RWPE2 (cell line): ENCODE measurements around the gene KLHL10.

ENCODE experiments used
- ATAC-seq: fragments of 200-7000 bp; cut with Tn5 transposase; 3 replicates; pipeline ENCODE4 v1.9.1; 2021; ENCODE audit warnings: low read depth
- DNase-seq: peaks from one replicate; pipeline ENCODE4 v3.0.0-alpha.2; 2020; ENCODE audit warnings: low spot score
- H3K27ac ChIP-seq: fragments of 450-650 bp; 2 replicates; pipeline ENCODE4 v1.5.1; 2017; ENCODE audit warnings: mild to moderate bottlenecking; ENCODE audit not compliant: poor library complexity, severe bottlenecking
- H3K27me3 ChIP-seq: fragments of 250-450 bp; sonication (Bioruptor Pico); 2 replicates; pipeline ENCODE4 v1.5.1; 2021; ENCODE audit warnings: mild to moderate bottlenecking, moderate library complexity; ENCODE audit not compliant: insufficient read depth, poor library complexity, severe bottlenecking
- H3K36me3 ChIP-seq: fragments of 250-450 bp; sonication (Bioruptor Pico); 2 replicates; pipeline ENCODE4 v1.5.1; 2020; ENCODE audit warnings: low read depth, mild to moderate bottlenecking, moderate library complexity
- H3K4me1 ChIP-seq: fragments of 250-450 bp; sonication (Bioruptor Pico); 2 replicates; pipeline ENCODE4 v1.5.1; 2021; ENCODE audit warnings: mild to moderate bottlenecking, moderate library complexity; ENCODE audit not compliant: insufficient read depth, poor library complexity, severe bottlenecking
- H3K4me3 ChIP-seq: fragments of 250-450 bp; sonication (Bioruptor Pico); 2 replicates; pipeline ENCODE4 v1.5.1; 2021; ENCODE audit warnings: mild to moderate bottlenecking, moderate library complexity; ENCODE audit not compliant: severe bottlenecking
- H3K9me3 ChIP-seq: fragments of 250-450 bp; sonication (Bioruptor Pico); 2 replicates; pipeline ENCODE4 v1.5.1; 2021; ENCODE audit warnings: mild to moderate bottlenecking, moderate library complexity; ENCODE audit not compliant: severe bottlenecking
- CTCF ChIP-seq: fragments of 450-650 bp; IDR thresholded peaks from one replicate; pipeline ENCODE4 v1.5.1; 2017; ENCODE audit warnings: mild to moderate bottlenecking, moderate library complexity; ENCODE audit not compliant: poor library complexity, severe bottlenecking

Gene KLHL10

GRCh38 chr17:41801374-41802271, 36.0 kb upstream of the KLHL10 start:
- Histone ChIP-seq H3K4me1 (peaks cover 18% of the 10 kb centered on the region), H3K27ac (peak overlapping the region; percentile 97), H3K9me3 (no peaks in the 10 kb centered on the region), H3K27me3 (no peaks in the 10 kb centered on the region), H3K4me3 (no peak overlapping the region), H3K36me3 (peaks cover 26% of the 10 kb centered on the region)
- ATAC-seq (peak; percentile 47), DNase-seq (no peak)
- peak; percentile 97 for TF ChIP-seq CTCF

- no peak for TF ChIP-seq CTCF
Observed at GRCh38 chr17:41803049-41804020, 34.3 kb upstream of the KLHL10 start.

GRCh38 chr17:41806685-41807445, 30.8 kb upstream of the KLHL10 start:
- H3K9me3 ChIP-seq = no peaks in the 10 kb centered on the region
- H3K36me3 ChIP-seq = peaks cover 48% of the 10 kb centered on the region
- H3K27ac ChIP-seq = no peak overlapping the region
- peaks cover 11% of the 10 kb centered on the region for H3K4me1 ChIP-seq
- TF ChIP-seq CTCF = no peak
- no peak for ATAC-seq
- no peak for DNase-seq
- no peaks in the 10 kb centered on the region for H3K27me3 ChIP-seq
- no peak overlapping the region for H3K4me3 ChIP-seq

More at GRCh38 chr17:41803049-41804020, 34.3 kb upstream of the KLHL10 start:
- Histone ChIP-seq H3K4me1 (peaks cover 18% of the 10 kb centered on the region), H3K36me3 (peaks cover 31% of the 10 kb centered on the region), H3K4me3 (no peak overlapping the region), H3K27ac (no peak overlapping the region), H3K9me3 (no peaks in the 10 kb centered on the region), H3K27me3 (no peaks in the 10 kb centered on the region)
- no peak for DNase-seq
- no peak for ATAC-seq

- no peaks in the 10 kb centered on the region for H3K9me3 ChIP-seq
- peaks cover 11% of the 10 kb centered on the region for H3K4me1 ChIP-seq
- H3K27ac ChIP-seq = peak overlapping the region; percentile 83
- peaks cover 30% of the 10 kb centered on the region for H3K36me3 ChIP-seq
- TF ChIP-seq CTCF = no peak
- DNase-seq = no peak
- peak; percentile 8; the same call in 2 of the 3 replicates for ATAC-seq
- H3K4me3 ChIP-seq = peak overlapping the region; percentile 75
- no peaks in the 10 kb centered on the region for H3K27me3 ChIP-seq
Observed at GRCh38 chr17:41810659-41811548, 26.7 kb upstream of the KLHL10 start.
